ENCODE measurements around the gene PDE1A.

DNA sequence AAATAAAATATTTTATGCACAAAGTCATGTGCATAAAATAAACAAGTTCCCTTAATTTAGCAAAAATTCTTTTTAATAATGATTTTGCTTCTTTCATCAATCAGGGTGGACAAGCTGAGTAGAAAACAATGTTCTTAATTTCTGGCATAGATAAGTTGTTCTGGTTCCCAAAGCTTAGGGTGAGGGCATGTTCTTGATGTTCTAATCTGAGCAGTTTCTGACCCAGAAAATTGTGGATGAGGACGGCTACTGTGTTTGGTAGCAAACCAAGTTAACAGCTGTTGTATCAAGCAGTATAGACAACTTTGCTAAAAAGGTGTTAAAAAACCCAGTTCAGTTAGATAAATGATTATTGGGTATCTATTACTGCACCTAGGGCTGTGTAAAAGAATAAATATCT lies 158.9 kb downstream of the PDE1A start:
- TF ChIP-seq, protein P1, sequence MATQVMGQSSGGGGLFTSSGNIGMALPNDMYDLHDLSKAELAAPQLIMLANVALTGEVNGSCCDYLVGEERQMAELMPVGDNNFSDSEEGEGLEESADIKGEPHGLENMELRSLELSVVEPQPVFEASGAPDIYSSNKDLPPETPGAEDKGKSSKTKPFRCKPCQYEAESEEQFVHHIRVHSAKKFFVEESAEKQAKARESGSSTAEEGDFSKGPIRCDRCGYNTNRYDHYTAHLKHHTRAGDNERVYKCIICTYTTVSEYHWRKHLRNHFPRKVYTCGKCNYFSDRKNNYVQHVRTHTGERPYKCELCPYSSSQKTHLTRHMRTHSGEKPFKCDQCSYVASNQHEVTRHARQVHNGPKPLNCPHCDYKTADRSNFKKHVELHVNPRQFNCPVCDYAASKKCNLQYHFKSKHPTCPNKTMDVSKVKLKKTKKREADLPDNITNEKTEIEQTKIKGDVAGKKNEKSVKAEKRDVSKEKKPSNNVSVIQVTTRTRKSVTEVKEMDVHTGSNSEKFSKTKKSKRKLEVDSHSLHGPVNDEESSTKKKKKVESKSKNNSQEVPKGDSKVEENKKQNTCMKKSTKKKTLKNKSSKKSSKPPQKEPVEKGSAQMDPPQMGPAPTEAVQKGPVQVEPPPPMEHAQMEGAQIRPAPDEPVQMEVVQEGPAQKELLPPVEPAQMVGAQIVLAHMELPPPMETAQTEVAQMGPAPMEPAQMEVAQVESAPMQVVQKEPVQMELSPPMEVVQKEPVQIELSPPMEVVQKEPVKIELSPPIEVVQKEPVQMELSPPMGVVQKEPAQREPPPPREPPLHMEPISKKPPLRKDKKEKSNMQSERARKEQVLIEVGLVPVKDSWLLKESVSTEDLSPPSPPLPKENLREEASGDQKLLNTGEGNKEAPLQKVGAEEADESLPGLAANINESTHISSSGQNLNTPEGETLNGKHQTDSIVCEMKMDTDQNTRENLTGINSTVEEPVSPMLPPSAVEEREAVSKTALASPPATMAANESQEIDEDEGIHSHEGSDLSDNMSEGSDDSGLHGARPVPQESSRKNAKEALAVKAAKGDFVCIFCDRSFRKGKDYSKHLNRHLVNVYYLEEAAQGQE (IDR thresholded peaks at IDR 0.05; ENCODE audit: insufficient read depth in 1 of 2, low read depth in 2 of 2, low read length in 2 of 2): no peak
- TF ChIP-seq POLR2AphosphoS5 (IDR thresholded peaks at IDR 0.05; ENCODE audit: low read depth, low read length) (no peak), TAF1 (IDR thresholded peaks at IDR 0.05; ENCODE audit: borderline replicate concordance, insufficient read depth, low read length) (no peak), SIN3A (IDR thresholded peaks at IDR 0.05; ENCODE audit: borderline replicate concordance, insufficient read depth, low read length) (no peak)
